Muscle layer of duodenum (tissue), 2 donors: ENCODE results near the gene TMPRSS7.
"Not testable (repeated sequence)": the region's sequence is repeated elsewhere in the genome, so short reads cannot be mapped to it uniquely, and the experiment has no call there.

Source experiments
- H3K27ac ChIP-seq: one replicate; pipeline ENCODE4 v1.7.0; 2013; ENCODE audit warnings: mild to moderate bottlenecking, low read length
- H3K27me3 ChIP-seq: one replicate; pipeline ENCODE4 v1.7.0; 2013; ENCODE audit warnings: low read depth, mild to moderate bottlenecking, control low read depth, low read length
- H3K36me3 ChIP-seq, 2 donors: one replicate each; pipeline ENCODE4 v1.7.0; 2013; ENCODE audit warnings: low read length in 2 of 2, control low read depth in 1 of 2, mild to moderate bottlenecking in 1 of 2; ENCODE audit not compliant: insufficient read depth in 2 of 2, control insufficient read depth in 1 of 2
- H3K4me1 ChIP-seq, 2 donors: one replicate each; pipeline ENCODE4 v1.7.0; 2013; ENCODE audit warnings: low read length in 2 of 2, mild to moderate bottlenecking in 2 of 2, control low read depth in 1 of 2, moderate library complexity in 1 of 2; ENCODE audit not compliant: insufficient read depth in 2 of 2, control insufficient read depth in 1 of 2
- H3K4me3 ChIP-seq, 2 donors: one replicate each; pipeline ENCODE4 v1.7.0; 2013; ENCODE audit warnings: low read length in 2 of 2, low read depth in 1 of 2, mild to moderate bottlenecking in 1 of 2
- H3K9me3 ChIP-seq, 2 donors: one replicate each; pipeline ENCODE4 v1.7.0; 2013; ENCODE audit warnings: low read length in 2 of 2, control low read depth in 1 of 2, mild to moderate bottlenecking in 1 of 2; ENCODE audit not compliant: control insufficient read depth in 1 of 2
- donor health status: healthy.

The TMPRSS7 gene

GRCh38 chr3:112017091-112017490 lies 17.4 kb upstream of the TMPRSS7 start:
- H3K4me3 ChIP-seq, result no peak overlapping the region
- H3K4me1 ChIP-seq, result peaks cover 0 to 8% of the 10 kb centered on the region in 2 donors
- no peaks in the 10 kb centered on the region for H3K36me3 ChIP-seq
- no peaks in the 10 kb centered on the region for H3K27me3 ChIP-seq
- no peaks in the 10 kb centered on the region for H3K9me3 ChIP-seq
- no peak overlapping the region for H3K27ac ChIP-seq

GRCh38 chr3:112018712-112019111 lies 15.8 kb upstream of the TMPRSS7 start:
- Histone ChIP-seq H3K9me3 (no peaks in the 10 kb centered on the region), H3K4me1 (no peaks in the 10 kb centered on the region), H3K36me3 (no peaks in the 10 kb centered on the region), H3K4me3 (no peak overlapping the region), H3K27ac (no peak overlapping the region), H3K27me3 (no peaks in the 10 kb centered on the region)

GRCh38 chr3:112019716-112020115 lies 14.8 kb upstream of the TMPRSS7 start:
- Histone ChIP-seq H3K27me3 (no peaks in the 10 kb centered on the region), H3K27ac (no peak overlapping the region), H3K9me3 (no peaks in the 10 kb centered on the region), H3K36me3 (no peaks in the 10 kb centered on the region), H3K4me1 (no peaks in the 10 kb centered on the region), H3K4me3 (no peak overlapping the region)

DNA sequence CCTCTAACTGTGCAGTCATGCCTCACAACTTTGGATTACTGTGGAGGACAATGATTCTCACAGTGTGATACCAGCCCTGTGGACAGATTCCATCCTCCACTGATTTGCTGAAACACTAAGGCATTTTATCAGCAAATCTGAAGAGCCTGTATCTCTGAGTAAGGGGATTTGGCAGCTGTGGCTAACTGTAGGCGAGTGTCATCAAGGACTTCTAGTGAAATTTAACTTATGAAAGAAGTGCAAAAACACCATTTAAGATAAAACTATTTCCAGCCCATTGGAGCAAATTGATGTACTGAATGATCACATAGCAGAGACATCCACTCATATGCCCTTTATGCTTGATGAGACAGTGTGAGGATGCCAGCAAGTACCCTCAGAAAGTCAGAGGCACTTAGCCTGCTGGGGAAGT lies 13.9 kb upstream of the TMPRSS7 start:
- no peak overlapping the region for H3K4me3 ChIP-seq
- no peaks in the 10 kb centered on the region for H3K4me1 ChIP-seq
- H3K9me3 ChIP-seq, result no peaks in the 10 kb centered on the region
- H3K27me3 ChIP-seq, result no peaks in the 10 kb centered on the region
- H3K27ac ChIP-seq, result no peak overlapping the region
- H3K36me3 ChIP-seq, result no peaks in the 10 kb centered on the region

DNA sequence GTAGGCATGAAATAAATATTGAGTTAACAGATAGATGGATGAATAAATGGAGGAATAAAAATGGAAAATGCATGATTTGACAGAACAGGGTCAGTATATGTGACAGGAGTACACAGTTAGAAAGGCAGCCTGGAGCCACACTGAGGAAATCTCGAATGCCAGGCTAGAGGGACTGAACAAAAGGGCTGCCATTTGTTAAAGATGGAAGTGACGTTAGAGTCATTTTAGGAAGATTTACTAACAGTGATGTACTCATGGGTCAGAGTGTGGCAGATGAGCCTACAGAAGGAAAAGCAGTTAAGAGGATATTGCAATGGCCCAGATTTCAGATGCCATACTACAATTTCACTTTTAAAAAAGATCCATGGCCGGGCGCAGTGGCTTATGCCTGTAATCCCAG lies 7.4 kb upstream of the TMPRSS7 start:
- Histone ChIP-seq H3K4me3 (no peak overlapping the region), H3K4me1 (no peaks in the 10 kb centered on the region), H3K36me3 (no peaks in the 10 kb centered on the region), H3K9me3 (no peaks in the 10 kb centered on the region), H3K27ac (no peak overlapping the region), H3K27me3 (no peaks in the 10 kb centered on the region)

DNA sequence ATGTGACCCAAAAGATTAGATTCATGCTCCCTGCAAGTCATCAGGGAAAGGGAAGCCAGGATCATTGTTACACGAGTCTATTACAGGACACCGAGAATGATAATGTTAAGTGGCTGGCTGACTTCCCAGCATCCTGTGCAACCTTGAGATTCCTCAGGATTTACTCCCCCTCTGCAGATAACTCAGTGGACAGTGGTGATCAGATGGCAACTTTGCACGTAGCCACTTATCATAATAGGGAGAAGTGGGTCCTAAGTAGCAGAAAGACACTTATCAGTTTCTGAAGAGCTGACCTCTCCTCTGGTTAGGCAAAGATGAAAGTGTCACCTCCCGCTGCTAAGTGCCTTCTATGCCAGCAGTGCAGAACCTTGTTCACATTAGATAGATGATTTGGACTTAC lies 6.7 kb upstream of the TMPRSS7 start:
- H3K27me3 ChIP-seq, result no peaks in the 10 kb centered on the region
- no peak overlapping the region for H3K27ac ChIP-seq
- no peaks in the 10 kb centered on the region for H3K4me1 ChIP-seq
- no peaks in the 10 kb centered on the region for H3K9me3 ChIP-seq
- no peak overlapping the region for H3K4me3 ChIP-seq
- no peaks in the 10 kb centered on the region for H3K36me3 ChIP-seq

GRCh38 chr3:112030901-112031300 lies 3.6 kb upstream of the TMPRSS7 start:
- H3K27me3 ChIP-seq, result no peaks in the 10 kb centered on the region
- H3K36me3 ChIP-seq, result no peaks in the 10 kb centered on the region
- H3K4me1 ChIP-seq, result no peaks in the 10 kb centered on the region
- H3K9me3 ChIP-seq, result no peaks in the 10 kb centered on the region
- H3K27ac ChIP-seq, result no peak overlapping the region
- no peak overlapping the region for H3K4me3 ChIP-seq

DNA sequence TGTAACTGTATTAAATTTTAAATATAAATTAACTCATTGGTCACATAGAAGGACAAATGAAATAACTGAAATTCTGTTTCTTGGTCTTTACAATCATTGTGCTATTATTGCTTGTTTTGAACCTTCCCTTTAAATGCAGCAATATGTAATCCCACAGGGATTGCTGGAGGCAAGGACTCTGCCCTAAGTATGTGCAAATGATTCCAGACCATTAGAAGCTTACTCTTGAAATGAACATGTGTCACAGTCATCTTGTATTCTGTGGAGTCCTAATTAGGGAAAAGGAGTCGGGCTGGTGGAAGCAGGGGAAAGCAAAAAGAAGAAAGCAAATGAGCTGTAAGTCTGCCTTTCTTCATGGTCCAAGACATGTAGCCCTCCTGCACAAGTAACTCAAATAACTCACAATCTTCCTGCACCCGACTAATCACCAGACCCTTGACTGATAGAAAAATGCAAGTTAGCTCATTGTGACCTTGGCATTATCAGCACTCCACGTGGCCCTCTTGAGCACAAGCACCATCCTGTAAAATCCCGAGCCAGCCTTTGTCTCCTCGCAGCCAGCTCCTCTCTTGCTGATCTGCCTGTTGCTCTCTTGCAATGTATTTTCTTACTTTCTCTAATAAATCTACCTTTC lies 2.3 kb upstream of the TMPRSS7 start:
- Histone ChIP-seq H3K27ac (no peak overlapping the region), H3K4me3 (no peak overlapping the region)

GRCh38 chr3:112035241-112035640 lies 705 bp downstream of the TMPRSS7 start:
- Histone ChIP-seq H3K27me3 (no peaks in the 10 kb centered on the region), H3K9me3 (peaks cover 0 to 3% of the 10 kb centered on the region in 2 donors), H3K4me1 (no peaks in the 10 kb centered on the region), H3K27ac (no peak overlapping the region), H3K4me3 (no peak overlapping the region), H3K36me3 (no peaks in the 10 kb centered on the region)

More for the DNA sequence above, 2.3 kb upstream of the TMPRSS7 start:
- Histone ChIP-seq H3K27me3 (no peaks in the 10 kb centered on the region), H3K9me3 (peaks cover 0 to under 1% of the 10 kb centered on the region in 2 donors), H3K36me3 (no peaks in the 10 kb centered on the region), H3K4me1 (no peaks in the 10 kb centered on the region)

DNA sequence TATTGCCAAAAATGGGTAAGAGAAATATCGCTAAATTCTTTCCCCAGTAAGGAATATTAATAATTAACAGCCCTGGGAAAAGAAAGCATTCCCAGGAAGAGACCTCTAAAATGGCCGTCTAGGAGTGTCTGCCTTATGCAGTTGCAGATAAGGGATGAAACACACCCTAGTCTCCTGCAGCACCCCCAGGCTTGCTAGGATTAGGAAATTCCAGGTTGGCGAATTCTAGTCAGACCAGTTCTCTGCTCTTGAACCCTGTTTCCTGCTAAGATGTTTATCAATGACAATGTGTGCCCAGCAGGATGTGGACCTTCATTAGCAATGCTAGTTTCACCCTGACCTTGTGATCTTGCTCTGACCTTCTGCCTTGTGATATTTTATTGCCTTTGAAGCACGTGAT lies 2.7 kb downstream of the TMPRSS7 start:
- not testable (repeated sequence) for H3K27me3 ChIP-seq, H3K9me3 ChIP-seq, H3K27ac ChIP-seq, H3K4me3 ChIP-seq, H3K36me3 ChIP-seq, H3K4me1 ChIP-seq

DNA sequence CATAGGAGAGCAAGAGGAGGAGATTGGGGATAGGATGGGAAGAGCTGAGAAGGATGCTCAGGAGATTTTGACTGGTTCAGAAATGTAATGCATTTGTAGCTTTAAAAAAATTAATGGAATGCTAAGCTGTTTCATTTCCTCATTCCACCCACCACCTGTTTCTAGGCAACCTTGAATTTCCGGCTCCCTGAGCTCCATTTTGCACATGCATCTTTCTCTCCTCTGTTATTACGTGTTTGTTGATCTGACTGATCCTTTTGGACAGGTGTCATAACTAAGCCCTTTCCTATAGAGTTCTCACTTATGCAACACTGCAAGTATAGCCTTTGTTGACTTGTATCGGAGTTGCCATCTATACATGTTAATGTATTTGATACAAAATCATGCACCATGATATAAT lies 4.3 kb downstream of the TMPRSS7 start:
- Histone ChIP-seq H3K27ac (no peak overlapping the region), H3K36me3 (no peaks in the 10 kb centered on the region), H3K27me3 (no peaks in the 10 kb centered on the region), H3K4me1 (no peaks in the 10 kb centered on the region), H3K9me3 (peaks cover 0 to 3% of the 10 kb centered on the region in 2 donors), H3K4me3 (no peak overlapping the region)

- H3K27ac ChIP-seq, result no peak overlapping the region
- no peak overlapping the region for H3K4me3 ChIP-seq
Measured at GRCh38 chr3:112041321-112041720, 6.8 kb downstream of the TMPRSS7 start.

More at GRCh38 chr3:112041321-112041720, 6.8 kb downstream of the TMPRSS7 start:
- Histone ChIP-seq H3K4me1 (no peaks in the 10 kb centered on the region), H3K27me3 (no peaks in the 10 kb centered on the region), H3K9me3 (peaks cover 0 to 3% of the 10 kb centered on the region in 2 donors), H3K36me3 (no peaks in the 10 kb centered on the region)
